ENCODE data around the gene ZSWIM1. TPM values are rescaled to one million over a fixed set of nuclear protein-coding genes. Genes with fewer than 3 reads are reported as not detected.

ZSWIM1 gene
- total RNA-seq, 1 experiment from 2014 or later = 17.4 TPM

DNA sequence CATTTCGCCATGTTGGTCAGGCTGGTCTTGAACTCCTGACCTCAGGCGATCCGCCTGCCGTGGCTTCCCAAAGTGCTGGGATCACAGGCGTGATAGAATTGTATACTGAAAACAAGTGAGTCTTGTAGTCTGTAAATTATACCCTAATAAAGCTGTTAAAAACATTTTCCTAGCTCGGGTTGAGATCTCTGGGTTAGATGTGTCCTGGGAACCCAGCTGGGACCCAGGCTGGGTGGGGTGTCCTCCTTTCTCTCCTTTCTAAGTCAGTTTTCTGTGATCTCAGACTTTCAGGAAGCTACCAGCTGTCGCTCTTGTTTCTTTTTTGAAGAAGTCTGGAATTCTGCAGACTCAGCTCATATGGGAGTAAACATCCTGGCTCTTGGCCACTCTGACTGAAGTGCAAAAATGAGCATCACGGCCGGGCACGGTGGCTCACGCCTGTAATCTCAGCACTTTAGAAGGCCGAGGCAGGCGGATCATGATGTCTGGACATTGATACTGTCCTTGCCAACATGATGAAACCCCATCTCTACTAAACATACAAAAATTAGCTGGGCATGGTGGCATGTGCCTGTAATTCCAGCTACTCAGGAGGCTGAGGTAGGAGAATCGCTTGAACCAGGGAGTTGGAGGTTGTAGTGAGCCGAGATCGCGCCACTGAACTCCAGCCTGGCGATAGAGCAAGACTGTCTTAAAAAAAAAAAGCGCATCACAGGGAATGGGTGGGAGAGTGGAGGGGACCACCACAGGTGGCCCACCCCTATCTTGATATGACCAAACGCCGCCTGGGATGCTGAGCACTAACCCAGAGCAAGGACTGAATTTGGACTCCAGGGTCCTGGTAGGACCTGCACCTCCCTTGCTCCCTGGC lies 43.6 kb downstream of the ZSWIM1 start:
- no peaks in the 10 kb centered on the region for H3K36me3 Mint-ChIP-seq
- no peak for ATAC-seq
- H3K9me3 Mint-ChIP-seq = no peaks in the 10 kb centered on the region
- ChIA-PET CTCF (interaction anchor here (2.1 kb wide), 2 partner anchors 9 to 45 kb away, joined by 4 to 7 read pairs; no protein-coding TSS in a partner anchor), POLR2A (no interaction called here)
- H3K4me3 Mint-ChIP-seq = no peak overlapping the region
- peaks cover 12% of the 10 kb centered on the region for H3K4me1 Mint-ChIP-seq
- H3K27me3 Mint-ChIP-seq (ENCODE audit: low read depth) = no peaks in the 10 kb centered on the region
- TF ChIP-seq, protein P1, sequence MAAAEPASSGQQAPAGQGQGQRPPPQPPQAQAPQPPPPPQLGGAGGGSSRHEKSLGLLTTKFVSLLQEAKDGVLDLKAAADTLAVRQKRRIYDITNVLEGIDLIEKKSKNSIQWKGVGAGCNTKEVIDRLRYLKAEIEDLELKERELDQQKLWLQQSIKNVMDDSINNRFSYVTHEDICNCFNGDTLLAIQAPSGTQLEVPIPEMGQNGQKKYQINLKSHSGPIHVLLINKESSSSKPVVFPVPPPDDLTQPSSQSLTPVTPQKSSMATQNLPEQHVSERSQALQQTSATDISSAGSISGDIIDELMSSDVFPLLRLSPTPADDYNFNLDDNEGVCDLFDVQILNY (CRISPR knock-in tag; IDR thresholded peaks at IDR 0.05) = no peak
- TF ChIP-seq ZNF232 (CRISPR knock-in tag; IDR thresholded peaks at IDR 0.05) (no peak), NR1H2 (CRISPR knock-in tag; IDR thresholded peaks at IDR 0.05) (no peak), ZNF219 (CRISPR knock-in tag; IDR thresholded peaks at IDR 0.05; ENCODE audit: borderline replicate concordance) (no peak), E2F1 (CRISPR knock-in tag; IDR thresholded peaks at IDR 0.05) (no peak), NR2C2 (CRISPR knock-in tag; IDR thresholded peaks at IDR 0.05) (no peak)
- TF ChIP-seq, protein P2, sequence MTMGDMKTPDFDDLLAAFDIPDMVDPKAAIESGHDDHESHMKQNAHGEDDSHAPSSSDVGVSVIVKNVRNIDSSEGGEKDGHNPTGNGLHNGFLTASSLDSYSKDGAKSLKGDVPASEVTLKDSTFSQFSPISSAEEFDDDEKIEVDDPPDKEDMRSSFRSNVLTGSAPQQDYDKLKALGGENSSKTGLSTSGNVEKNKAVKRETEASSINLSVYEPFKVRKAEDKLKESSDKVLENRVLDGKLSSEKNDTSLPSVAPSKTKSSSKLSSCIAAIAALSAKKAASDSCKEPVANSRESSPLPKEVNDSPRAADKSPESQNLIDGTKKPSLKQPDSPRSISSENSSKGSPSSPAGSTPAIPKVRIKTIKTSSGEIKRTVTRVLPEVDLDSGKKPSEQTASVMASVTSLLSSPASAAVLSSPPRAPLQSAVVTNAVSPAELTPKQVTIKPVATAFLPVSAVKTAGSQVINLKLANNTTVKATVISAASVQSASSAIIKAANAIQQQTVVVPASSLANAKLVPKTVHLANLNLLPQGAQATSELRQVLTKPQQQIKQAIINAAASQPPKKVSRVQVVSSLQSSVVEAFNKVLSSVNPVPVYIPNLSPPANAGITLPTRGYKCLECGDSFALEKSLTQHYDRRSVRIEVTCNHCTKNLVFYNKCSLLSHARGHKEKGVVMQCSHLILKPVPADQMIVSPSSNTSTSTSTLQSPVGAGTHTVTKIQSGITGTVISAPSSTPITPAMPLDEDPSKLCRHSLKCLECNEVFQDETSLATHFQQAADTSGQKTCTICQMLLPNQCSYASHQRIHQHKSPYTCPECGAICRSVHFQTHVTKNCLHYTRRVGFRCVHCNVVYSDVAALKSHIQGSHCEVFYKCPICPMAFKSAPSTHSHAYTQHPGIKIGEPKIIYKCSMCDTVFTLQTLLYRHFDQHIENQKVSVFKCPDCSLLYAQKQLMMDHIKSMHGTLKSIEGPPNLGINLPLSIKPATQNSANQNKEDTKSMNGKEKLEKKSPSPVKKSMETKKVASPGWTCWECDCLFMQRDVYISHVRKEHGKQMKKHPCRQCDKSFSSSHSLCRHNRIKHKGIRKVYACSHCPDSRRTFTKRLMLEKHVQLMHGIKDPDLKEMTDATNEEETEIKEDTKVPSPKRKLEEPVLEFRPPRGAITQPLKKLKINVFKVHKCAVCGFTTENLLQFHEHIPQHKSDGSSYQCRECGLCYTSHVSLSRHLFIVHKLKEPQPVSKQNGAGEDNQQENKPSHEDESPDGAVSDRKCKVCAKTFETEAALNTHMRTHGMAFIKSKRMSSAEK (CRISPR knock-in tag; IDR thresholded peaks at IDR 0.05; ENCODE audit: borderline replicate concordance) = no peak
- TF ChIP-seq, protein P3, sequence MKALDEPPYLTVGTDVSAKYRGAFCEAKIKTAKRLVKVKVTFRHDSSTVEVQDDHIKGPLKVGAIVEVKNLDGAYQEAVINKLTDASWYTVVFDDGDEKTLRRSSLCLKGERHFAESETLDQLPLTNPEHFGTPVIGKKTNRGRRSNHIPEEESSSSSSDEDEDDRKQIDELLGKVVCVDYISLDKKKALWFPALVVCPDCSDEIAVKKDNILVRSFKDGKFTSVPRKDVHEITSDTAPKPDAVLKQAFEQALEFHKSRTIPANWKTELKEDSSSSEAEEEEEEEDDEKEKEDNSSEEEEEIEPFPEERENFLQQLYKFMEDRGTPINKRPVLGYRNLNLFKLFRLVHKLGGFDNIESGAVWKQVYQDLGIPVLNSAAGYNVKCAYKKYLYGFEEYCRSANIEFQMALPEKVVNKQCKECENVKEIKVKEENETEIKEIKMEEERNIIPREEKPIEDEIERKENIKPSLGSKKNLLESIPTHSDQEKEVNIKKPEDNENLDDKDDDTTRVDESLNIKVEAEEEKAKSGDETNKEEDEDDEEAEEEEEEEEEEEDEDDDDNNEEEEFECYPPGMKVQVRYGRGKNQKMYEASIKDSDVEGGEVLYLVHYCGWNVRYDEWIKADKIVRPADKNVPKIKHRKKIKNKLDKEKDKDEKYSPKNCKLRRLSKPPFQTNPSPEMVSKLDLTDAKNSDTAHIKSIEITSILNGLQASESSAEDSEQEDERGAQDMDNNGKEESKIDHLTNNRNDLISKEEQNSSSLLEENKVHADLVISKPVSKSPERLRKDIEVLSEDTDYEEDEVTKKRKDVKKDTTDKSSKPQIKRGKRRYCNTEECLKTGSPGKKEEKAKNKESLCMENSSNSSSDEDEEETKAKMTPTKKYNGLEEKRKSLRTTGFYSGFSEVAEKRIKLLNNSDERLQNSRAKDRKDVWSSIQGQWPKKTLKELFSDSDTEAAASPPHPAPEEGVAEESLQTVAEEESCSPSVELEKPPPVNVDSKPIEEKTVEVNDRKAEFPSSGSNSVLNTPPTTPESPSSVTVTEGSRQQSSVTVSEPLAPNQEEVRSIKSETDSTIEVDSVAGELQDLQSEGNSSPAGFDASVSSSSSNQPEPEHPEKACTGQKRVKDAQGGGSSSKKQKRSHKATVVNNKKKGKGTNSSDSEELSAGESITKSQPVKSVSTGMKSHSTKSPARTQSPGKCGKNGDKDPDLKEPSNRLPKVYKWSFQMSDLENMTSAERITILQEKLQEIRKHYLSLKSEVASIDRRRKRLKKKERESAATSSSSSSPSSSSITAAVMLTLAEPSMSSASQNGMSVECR (CRISPR knock-in tag; IDR thresholded peaks at IDR 0.05; ENCODE audit: borderline replicate concordance) = no peak
- H3K27ac Mint-ChIP-seq = no peak overlapping the region
- no peak for DNase-seq (ENCODE audit: low spot score)

GRCh38 chr20:45925821-45926506 lies 44.9 kb downstream of the ZSWIM1 start:
- H3K4me3 Mint-ChIP-seq = no peak overlapping the region
- ATAC-seq (no peak), DNase-seq (ENCODE audit: low spot score) (no peak)
- H3K27me3 Mint-ChIP-seq (ENCODE audit: low read depth) = no peaks in the 10 kb centered on the region
- no peaks in the 10 kb centered on the region for H3K36me3 Mint-ChIP-seq
- H3K9me3 Mint-ChIP-seq = no peaks in the 10 kb centered on the region
- peak overlapping the region; percentile 32; the same call in 1 of the 2 replicates for H3K27ac Mint-ChIP-seq
- H3K4me1 Mint-ChIP-seq = peaks cover 6% of the 10 kb centered on the region; the same call in 1 of the 2 replicates
- CTCF ChIA-PET = interaction anchor here (0.8 to 1.5 kb wide), 4 partner anchors 10 to 86 kb away, joined by 3 to 4 read pairs (median 3); no protein-coding TSS in a partner anchor
- TF ChIP-seq MYBL2 (CRISPR knock-in tag; IDR thresholded peaks at IDR 0.05) (no peak), ZBTB43 (CRISPR knock-in tag; IDR thresholded peaks at IDR 0.05) (no peak), GABPB1 (CRISPR knock-in tag; IDR thresholded peaks at IDR 0.05) (0 out of 2 replicates have a peak, but pooled peaks have one; percentile 6), CBFB (CRISPR knock-in tag; IDR thresholded peaks at IDR 0.05; ENCODE audit: low read depth) (no peak), GTF2I (CRISPR knock-in tag; conservative IDR thresholded peaks at IDR 0.05) (no peak)
- POLR2A ChIA-PET = interaction anchor here (1.1 kb wide), 1 partner anchor 8 kb away, joined by 3 read pairs; no protein-coding TSS in a partner anchor

Data from WTC11 (cell line).